ENCODE measurements around the gene PARD3B.

- TF ChIP-seq RXRA (CRISPR knock-in tag; IDR thresholded peaks at IDR 0.05): no peak
- TF ChIP-seq PTBP1 (IDR thresholded peaks at IDR 0.05; ENCODE audit: low read depth, low read length, poor library complexity, severe bottlenecking): no peak
- TF ChIP-seq ESRRA (CRISPR knock-in tag; IDR thresholded peaks at IDR 0.05; ENCODE audit: low read depth): no peak
- TF ChIP-seq TAF1 (CRISPR knock-in tag; IDR thresholded peaks at IDR 0.05): no peak
Observed at GRCh38 chr2:204628926-204629712, 83.8 kb downstream of the PARD3B start.

Data from HepG2 (cell line).